T-helper 9 cell (primary cell): Measurements from ENCODE around the gene POLA1.

Experiments
- DNase-seq: peaks from one replicate; pipeline ENCODE4 v3.0.0-alpha.2; 2020

POLA1 gene

GRCh38 chrX:24702362-24703184 is 8.9 kb downstream of the POLA1 start:
- no peak for DNase-seq

- no peak for DNase-seq
Measured at GRCh38 chrX:24703185-24703494, 9.4 kb downstream of the POLA1 start.

- DNase-seq, result no peak
Measured at GRCh38 chrX:24718771-24719170, 25.1 kb downstream of the POLA1 start.

DNA sequence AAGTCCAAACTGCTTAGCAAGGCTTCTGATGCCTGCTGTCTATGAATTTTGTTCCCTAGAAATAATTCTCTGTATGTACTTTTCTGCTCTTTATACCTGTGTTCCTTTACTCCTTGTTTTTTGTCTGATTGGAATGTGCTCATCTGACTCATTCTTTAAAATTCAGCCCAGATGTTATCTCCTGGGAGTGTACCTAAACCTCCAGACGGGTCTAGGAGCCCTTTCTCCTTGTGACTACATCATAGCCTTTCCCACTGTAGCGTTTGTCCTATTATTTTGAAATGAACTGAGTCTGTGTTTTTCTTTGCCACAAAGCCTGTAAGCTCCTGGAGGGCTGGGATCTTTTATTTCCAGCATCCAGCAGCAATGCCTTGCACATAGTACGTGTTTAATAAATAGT is 26.3 kb downstream of the POLA1 start:
- DNase-seq, result no peak

DNA sequence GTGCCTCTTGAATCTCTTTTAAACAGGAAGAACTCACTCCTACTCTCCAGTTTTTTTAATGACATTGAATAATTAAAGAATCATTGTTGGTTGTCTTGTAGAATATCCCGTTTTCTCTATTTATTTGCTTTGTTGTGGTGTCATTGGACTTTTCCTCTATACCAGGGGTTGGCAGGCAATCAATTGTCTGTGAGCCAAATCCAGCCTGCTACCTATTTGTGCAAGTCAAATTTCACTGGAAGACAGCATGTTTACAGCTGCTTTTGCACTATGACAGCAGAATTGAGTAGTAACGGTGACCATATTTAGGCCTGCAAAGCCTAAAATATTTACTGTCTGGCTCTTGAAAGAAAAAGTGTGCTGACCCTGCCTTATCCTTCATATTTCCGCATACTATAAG is 34.8 kb downstream of the POLA1 start:
- DNase-seq, result no peak

GRCh38 chrX:24732766-24733500 is 39.2 kb downstream of the POLA1 start:
- DNase-seq, result no peak

DNA sequence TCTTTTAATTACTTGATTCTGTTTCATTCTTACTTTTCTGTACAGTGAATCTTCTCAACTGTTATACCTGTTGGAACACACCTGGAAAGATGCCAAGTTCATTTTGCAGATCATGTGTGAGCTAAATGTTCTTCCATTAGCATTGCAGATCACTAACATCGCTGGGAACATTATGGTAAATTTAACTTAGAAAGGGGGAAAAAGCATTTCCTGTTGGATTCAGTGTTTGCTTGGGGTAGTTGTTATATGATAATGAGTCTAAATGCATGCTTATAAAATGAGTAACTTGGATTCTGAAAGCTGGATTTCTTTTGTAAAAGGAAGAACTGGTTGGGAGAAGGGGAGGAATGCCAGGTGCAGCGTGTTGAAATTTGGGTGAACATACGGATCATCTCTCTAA is 47.6 kb downstream of the POLA1 start:
- no peak for DNase-seq

DNA sequence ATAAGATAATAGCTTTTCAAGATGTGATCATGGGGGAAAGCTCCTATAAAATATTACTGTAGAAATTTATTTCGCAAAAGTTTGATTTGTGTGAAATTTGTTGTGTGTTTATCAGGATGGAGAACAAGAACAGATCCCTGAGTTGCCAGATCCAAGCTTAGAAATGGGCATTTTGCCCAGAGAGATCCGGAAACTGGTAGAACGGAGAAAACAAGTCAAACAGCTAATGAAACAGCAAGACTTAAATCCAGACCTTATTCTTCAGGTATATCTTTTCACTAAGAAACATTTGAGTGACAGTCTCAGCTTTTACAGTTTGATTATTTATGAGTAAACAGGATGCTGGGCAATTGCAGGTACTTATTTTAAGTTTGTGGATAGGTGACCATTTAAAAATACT is 54.5 kb downstream of the POLA1 start:
- no peak for DNase-seq

- no peak for DNase-seq
Measured at GRCh38 chrX:24759786-24760185, 66.1 kb downstream of the POLA1 start.

- DNase-seq, result no peak
Measured at GRCh38 chrX:24760363-24761000, 66.8 kb downstream of the POLA1 start.

GRCh38 chrX:24761306-24761705 is 67.6 kb downstream of the POLA1 start:
- DNase-seq, result no peak

DNA sequence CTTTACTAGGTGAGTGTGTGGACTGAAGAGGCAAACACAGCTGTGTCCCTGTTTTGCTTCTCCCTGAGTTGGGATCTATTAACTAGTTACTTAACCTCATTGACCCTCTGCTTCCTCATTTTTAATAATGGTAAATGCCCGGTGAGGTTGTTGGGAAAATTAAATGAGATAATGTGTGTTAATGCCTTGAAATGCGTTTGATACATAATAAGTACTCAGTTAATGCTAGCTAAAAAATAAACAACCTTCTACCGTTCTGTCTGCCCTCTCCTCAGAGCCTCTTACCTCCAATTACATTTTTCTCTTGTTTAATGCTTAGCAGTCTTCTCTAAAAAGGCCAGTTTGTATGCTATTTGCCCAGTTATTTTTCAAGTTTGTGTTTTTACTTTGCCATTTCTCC is 70.3 kb downstream of the POLA1 start:
- no peak for DNase-seq

DNA sequence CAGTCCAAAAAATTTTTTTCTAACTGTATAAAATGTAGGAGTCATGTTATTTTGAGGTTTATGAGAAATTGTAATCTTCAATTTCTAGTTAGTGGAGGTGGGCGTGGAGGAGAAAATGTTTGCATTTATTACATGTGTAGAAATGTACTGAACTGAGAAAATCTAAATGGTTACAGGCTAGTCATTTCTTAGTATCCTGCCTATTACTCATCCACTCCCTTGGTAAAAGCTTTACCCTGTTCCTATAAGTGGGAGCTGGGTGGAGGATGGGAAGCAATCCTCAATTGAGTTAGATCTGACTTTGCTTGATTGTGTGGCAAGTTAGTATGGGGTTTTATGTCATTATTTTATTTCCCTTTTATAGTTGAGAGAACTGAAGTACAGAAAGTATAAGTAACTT is 73.8 kb downstream of the POLA1 start:
- DNase-seq, result no peak

- DNase-seq, result no peak
Measured at GRCh38 chrX:24768556-24768955, 74.8 kb downstream of the POLA1 start.

DNA sequence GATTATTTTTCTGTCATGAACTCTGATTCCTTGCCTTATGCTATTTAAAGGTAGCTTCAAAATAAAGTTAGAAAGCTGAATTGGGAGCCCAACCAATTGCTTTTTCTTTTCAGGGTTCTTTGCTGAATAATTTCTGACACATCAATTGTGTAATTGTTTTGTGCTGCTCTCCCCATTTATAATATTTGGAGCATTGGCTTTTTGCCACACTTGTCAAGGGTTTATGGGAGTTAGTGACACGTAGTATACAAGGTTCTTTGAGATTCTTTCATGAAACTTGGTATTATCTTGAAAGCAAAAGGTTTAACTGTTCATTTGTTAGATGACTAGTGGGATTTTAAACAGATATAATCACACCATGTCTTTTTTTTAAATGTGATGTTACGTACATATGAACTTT is 80.9 kb downstream of the POLA1 start:
- no peak for DNase-seq

- no peak for DNase-seq
Measured at GRCh38 chrX:24775891-24776290, 82.2 kb downstream of the POLA1 start.

GRCh38 chrX:24777660-24778059 is 83.9 kb downstream of the POLA1 start:
- no peak for DNase-seq

DNA sequence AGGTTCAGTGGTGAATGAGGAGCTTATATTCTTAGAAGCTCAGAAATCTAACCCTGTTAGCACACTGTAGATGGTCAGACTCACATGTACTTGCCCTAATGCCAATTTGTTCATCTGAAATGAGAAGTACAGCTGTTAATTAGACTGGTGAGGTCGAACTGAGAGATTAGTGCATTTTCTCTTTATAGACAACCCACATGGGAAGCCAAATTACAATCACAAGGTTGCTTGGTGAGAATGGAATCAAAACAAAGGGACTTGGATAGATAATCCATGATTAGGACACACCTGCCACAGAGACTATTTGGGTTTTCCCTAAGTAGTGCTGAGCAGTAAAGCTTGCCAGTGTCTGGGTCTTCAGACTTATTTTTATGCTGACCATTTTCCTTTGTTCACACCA is 88.3 kb downstream of the POLA1 start:
- DNase-seq, result no peak

DNA sequence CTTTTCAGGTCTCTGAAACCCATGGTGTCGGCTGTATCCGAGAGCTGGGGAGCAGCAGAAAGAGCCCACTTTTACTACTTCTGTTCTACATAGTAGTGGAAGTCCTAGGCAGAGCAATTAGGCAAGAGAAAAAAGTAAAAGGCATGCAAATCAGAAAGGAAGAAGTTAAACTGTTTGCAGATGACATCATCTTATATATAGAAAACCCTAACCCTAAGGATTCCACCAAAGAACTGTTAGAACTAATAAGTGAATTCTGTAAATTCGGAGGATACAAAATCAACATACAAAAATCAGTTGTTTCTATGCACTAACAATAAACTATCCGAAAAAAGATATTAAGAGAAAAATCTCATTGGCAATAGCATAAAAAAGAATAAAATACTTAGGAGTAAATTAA is 95.3 kb downstream of the POLA1 start:
- DNase-seq, result no peak

DNA sequence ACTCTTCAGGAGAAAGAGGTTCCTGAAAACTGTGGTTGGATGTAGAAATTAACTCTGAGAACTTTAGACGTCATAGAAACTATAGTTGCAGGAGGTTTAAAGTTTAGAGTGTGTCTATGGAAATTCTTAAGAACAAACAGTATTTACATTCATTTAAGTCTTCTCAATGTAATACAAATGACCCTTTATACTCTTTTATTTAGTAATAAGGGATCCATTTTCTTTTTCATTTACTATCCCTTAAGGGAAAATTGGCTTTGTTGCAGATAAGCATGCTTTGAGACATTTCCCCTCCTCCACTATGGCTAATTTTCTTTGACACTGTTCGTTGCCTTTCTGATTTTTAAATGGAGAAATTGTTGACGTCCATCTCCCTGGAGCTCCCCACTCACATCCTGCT is 96.4 kb downstream of the POLA1 start:
- no peak for DNase-seq

GRCh38 chrX:24796204-24796603 is 102.5 kb downstream of the POLA1 start:
- DNase-seq, result no peak

GRCh38 chrX:24799078-24799477 is 105.4 kb downstream of the POLA1 start:
- no peak for DNase-seq

DNA sequence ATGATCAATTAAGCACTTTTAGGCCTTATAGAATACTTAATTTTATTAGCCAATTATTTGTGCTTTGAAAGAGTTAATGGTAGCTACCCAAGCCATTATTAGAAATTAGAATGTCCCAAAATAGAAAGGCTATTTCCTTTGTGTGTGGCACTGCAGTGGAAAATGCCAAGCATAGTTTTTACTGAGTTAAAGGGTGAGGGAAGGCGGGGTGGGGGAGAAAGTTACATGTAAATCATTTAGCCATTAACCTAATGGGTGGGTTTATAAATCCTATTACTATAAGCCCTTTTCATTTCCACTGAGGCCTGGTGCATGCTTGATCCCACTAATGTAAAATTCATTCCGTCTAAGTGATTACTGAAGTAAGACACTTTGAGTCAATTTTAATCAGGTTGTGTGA is 105.8 kb downstream of the POLA1 start:
- DNase-seq, result no peak

DNA sequence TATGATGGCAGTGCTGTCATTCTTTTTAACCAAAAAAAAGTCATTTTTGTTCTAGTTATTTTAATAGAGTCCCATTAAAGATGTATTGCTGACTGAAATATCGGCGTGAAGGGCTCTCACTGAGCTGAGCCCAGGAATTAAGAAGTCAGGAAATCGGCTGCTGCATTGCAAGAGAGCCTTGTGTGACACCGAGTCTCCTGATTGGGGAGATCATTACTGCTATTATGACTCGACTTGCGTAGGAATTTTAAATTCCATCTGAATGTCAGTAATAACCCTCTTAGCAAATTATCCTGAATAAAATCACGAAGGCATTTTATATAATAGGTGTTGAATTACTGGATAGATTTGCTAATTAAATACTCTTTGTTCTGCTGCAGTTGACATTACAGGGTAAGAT is 111.5 kb downstream of the POLA1 start:
- DNase-seq, result no peak
